Endothelial cell of umbilical vein (primary cell): ENCODE data around the gene HIC1. TPM values are rescaled to one million over a fixed set of nuclear protein-coding genes. Genes with fewer than 3 reads are reported as not detected.

Experiments used
- BruUV-seq: library from RNA; stranded (reverse); fragments of 400-500 nt; replicated peaks from 2 replicates; lab custom pipeline; 2021; lab: Mats Ljungman, UMichigan
- CTCF ChIA-PET: fragments of 300-600, 350-600 bp; sonication (Branson Sonifier 250); formaldehyde crosslinking; loops from one replicate; lab custom pipeline; 2021; ENCODE audit warnings: antibody characterized with exemption, inconsistent platforms; lab: Charles Lee
- POLR2A ChIA-PET: fragments of 300-600, 350-600 bp; sonication (Branson Sonifier 250); formaldehyde crosslinking; loops from one replicate; lab custom pipeline; 2021; ENCODE audit warnings: antibody characterized with exemption, inconsistent platforms; lab: Charles Lee
- DNase-seq: peaks from one replicate; pipeline ENCODE4 v3.0.0-alpha.2; 2011; ENCODE audit warnings: low read depth, low spot score
- FAIRE-seq: peaks from 2 replicates; lab custom pipeline; 2011; peaks lifted over from hg19 to GRCh38; lab: Jason Lieb, UNC
- H2AFZ ChIP-seq: 2 replicates; pipeline ENCODE4 v1.6.0; 2012; ENCODE audit warnings: low read depth, low read length, control low read depth, inconsistent platforms
- H3K27ac ChIP-seq: 2 replicates; pipeline ENCODE4 v1.5.1; 2011; ENCODE audit warnings: low read depth, mild to moderate bottlenecking, control low read depth, low read length, moderate library complexity; ENCODE audit not compliant: insufficient read depth
- H3K27me3 ChIP-seq, 2 experiments: 2 replicates each; pipeline versions ENCODE4 v1.6.0 to v1.6.1; 2011; ENCODE audit warnings: low read length in 2 of 2, mixed read lengths in 1 of 2; ENCODE audit not compliant: control insufficient read depth in 2 of 2, insufficient read depth in 2 of 2
- H3K36me3 ChIP-seq, 2 experiments: 2 replicates in 1 of 2; 3 replicates in 1 of 2; pipeline ENCODE4 v1.5.1; 2011; ENCODE audit warnings: low read length in 2 of 2, mild to moderate bottlenecking in 1 of 2, moderate library complexity in 1 of 2; ENCODE audit not compliant: control insufficient read depth in 2 of 2, insufficient read depth in 2 of 2; ENCODE audit errors: extremely low read depth in 1 of 2
- H3K4me1 ChIP-seq: 3 replicates; pipeline ENCODE4 v1.5.1; 2011; ENCODE audit warnings: mild to moderate bottlenecking, low read length; ENCODE audit not compliant: control insufficient read depth, insufficient read depth; ENCODE audit errors: extremely low read depth
- H3K4me2 ChIP-seq: 2 replicates; pipeline ENCODE4 v1.6.1; 2011; ENCODE audit warnings: low read length, control low read depth, mixed read lengths; ENCODE audit not compliant: insufficient read depth
- H3K4me3 ChIP-seq, 3 experiments: fragments of 200-600 bp in 1 of 3; sonication (generic), shearing (Covaris generic) in 1 of 3; replicated peaks in 1 of 3; 2 replicates each; pipeline ENCODE4 v1.5.1; 2011 to 2016; ENCODE audit warnings: control low read depth in 3 of 3, low read length in 3 of 3, mild to moderate bottlenecking in 2 of 3, inconsistent platforms in 1 of 3, low read depth in 1 of 3, moderate library complexity in 1 of 3; ENCODE audit not compliant: insufficient read depth in 1 of 3
- H3K79me2 ChIP-seq: 2 replicates; pipeline ENCODE4 v1.6.0; 2012; ENCODE audit warnings: low read length, inconsistent platforms; ENCODE audit not compliant: control insufficient read depth, insufficient read depth
- H3K9ac ChIP-seq: replicated peaks from 2 replicates; pipeline ENCODE3; 2011; ENCODE audit warnings: low read length, control low read depth; ENCODE audit not compliant: insufficient read depth; ENCODE audit errors: extremely low read depth
- H3K9me1 ChIP-seq: replicated peaks from 3 replicates; pipeline ENCODE4 v1.6.0; 2011; ENCODE audit warnings: mild to moderate bottlenecking, low read length; ENCODE audit not compliant: control insufficient read depth, insufficient read depth; ENCODE audit errors: extremely low read depth
- H3K9me3 ChIP-seq: replicated peaks from 2 replicates; pipeline ENCODE4 v1.5.1; 2012; ENCODE audit warnings: low read length, inconsistent platforms; ENCODE audit not compliant: control insufficient read depth, insufficient read depth
- H4K20me1 ChIP-seq: replicated peaks from 2 replicates; pipeline ENCODE3; 2011; ENCODE audit warnings: mild to moderate bottlenecking, low read length; ENCODE audit not compliant: control insufficient read depth, insufficient read depth; ENCODE audit errors: extremely low read depth
- EZH2 ChIP-seq: IDR thresholded peaks from 2 replicates; pipeline ENCODE4 v1.6.1; 2012; ENCODE audit warnings: borderline replicate concordance, low read depth, mild to moderate bottlenecking, moderate library complexity, low read length, inconsistent platforms; ENCODE audit not compliant: severe bottlenecking
- JUN ChIP-seq: IDR thresholded peaks from 2 replicates; pipeline ENCODE4 v1.6.1; 2011; ENCODE audit warnings: borderline replicate concordance, low read depth; ENCODE audit not compliant: insufficient read length, insufficient read depth
- MYC ChIP-seq: IDR thresholded peaks from one replicate; pipeline ENCODE4 v1.6.1; 2011; ENCODE audit warnings: mild to moderate bottlenecking, low read depth, low read length
- dilution Hi-C: fragments of 300-500 bp; cut with MboI; formaldehyde crosslinking; loops from one replicate; pipeline ENCODE4 v1.15.0; 2019; ENCODE audit warnings: low sequenced_read_pairs; ENCODE audit not compliant: extremely low pct_ligation_motif_present
- intact Hi-C: fragments of 100-400 bp; cut with micrococcal nuclease; formaldehyde crosslinking; loops from one replicate; pipeline ENCODE4 v1.10.0; 2022
- polyA plus RNA-seq, 4 experiments: library from polyadenylated mRNA; depleted of rRNA in 3 of 4; stranded (reverse) in 3 of 4; unstranded in 1 of 4; fragments of >200 nt; gene quantifications; 2 replicates each; pipeline versions ENCODE4 v1.2.1 to v1.2.3, GENCODE V29; 2011 to 2012; ENCODE audit warnings: missing spikeins in 1 of 4
- total RNA-seq: library from RNA; stranded (reverse); gene quantifications from 2 replicates; pipeline ENCODE4 v1.2.3, GENCODE V29; 2021
- TF ChIP-seq, protein P1 (sequence below): IDR thresholded peaks from 2 replicates; pipeline ENCODE4 v1.6.1; 2011; ENCODE audit not compliant: insufficient read depth, insufficient read length
- TF ChIP-seq, protein P2 (sequence below), 2 donors: IDR thresholded peaks; 1 replicate in 1 of 2; 2 replicates in 1 of 2; pipeline ENCODE4 v1.5.1; 2011; ENCODE audit warnings: low read length in 2 of 2, mild to moderate bottlenecking in 2 of 2, moderate library complexity in 2 of 2, control low read depth in 1 of 2, inconsistent platforms in 1 of 2, low read depth in 1 of 2; ENCODE audit not compliant: insufficient read depth in 1 of 2; ENCODE audit errors: extremely low read depth in 1 of 2

The HIC1 gene
- total and polyA plus RNA-seq, 2 donors (not counting 3 experiments of a cell fraction or from before 2014, with no cell fraction given) = 18.2 to 35.5 TPM

DNA sequence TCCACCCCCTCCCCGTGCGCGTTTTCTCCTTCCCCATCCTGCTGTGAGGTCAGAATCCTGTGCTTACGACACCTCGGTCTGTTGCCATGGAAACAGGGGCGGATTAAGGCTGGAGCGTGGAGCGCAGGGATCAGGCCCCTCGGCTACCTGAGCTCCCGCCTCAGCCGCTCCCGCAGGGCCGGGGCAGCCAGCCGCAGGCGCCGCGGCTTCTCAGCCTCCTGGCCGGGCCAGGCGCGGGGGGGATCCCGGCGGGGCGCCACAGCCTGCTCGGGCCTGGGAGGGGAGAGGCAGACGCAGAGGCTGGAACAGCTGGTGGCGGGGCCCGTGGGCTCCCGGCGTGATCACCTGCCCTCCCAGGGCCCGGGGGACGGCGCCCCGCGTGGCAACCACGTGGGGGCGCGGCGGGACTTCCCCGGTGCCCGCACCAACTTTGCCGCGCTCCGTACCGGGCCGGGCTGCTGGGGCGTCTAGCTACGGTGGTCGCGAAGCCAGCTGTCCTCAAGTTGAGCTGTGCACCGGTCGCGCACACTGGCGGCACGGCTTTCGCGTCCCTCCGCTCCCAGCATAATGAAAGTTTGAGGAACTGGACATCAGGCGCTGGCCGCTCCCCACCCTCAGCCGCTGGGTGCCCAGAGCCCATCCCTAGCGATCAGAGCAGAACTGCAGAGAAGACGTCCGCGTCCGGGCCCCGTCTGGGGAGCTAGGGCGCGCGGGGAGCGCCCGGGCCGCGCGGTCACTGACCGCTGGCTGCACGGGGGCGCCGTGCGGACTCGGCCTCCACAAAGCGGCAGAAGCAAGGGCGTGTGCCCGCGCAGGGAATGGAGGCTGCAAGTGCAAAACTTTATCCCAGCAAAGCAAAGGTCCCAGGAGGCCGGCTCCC is 31.0 kb upstream of the HIC1 start:
- peaks cover 35 to 43% of the 10 kb centered on the region in 2 experiments for H3K27me3 ChIP-seq

More for the DNA sequence above, 31.0 kb upstream of the HIC1 start:
- H4K20me1 ChIP-seq = no peaks in the 10 kb centered on the region
- TF ChIP-seq, protein P1, sequence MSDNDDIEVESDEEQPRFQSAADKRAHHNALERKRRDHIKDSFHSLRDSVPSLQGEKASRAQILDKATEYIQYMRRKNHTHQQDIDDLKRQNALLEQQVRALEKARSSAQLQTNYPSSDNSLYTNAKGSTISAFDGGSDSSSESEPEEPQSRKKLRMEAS = no peak
- TF ChIP-seq, protein P2, sequence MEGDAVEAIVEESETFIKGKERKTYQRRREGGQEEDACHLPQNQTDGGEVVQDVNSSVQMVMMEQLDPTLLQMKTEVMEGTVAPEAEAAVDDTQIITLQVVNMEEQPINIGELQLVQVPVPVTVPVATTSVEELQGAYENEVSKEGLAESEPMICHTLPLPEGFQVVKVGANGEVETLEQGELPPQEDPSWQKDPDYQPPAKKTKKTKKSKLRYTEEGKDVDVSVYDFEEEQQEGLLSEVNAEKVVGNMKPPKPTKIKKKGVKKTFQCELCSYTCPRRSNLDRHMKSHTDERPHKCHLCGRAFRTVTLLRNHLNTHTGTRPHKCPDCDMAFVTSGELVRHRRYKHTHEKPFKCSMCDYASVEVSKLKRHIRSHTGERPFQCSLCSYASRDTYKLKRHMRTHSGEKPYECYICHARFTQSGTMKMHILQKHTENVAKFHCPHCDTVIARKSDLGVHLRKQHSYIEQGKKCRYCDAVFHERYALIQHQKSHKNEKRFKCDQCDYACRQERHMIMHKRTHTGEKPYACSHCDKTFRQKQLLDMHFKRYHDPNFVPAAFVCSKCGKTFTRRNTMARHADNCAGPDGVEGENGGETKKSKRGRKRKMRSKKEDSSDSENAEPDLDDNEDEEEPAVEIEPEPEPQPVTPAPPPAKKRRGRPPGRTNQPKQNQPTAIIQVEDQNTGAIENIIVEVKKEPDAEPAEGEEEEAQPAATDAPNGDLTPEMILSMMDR (IDR thresholded peaks at IDR 0.05; ENCODE audit: extremely low read depth in 1 of 2, insufficient read depth in 1 of 2, low read depth in 1 of 2, low read length in 2 of 2) = no peak
- TF ChIP-seq MYC (no peak), JUN (no peak), EZH2 (peak; percentile 54)
- no peaks in the 10 kb centered on the region for H3K36me3 ChIP-seq
- no peak for DNase-seq
- H3K27ac ChIP-seq = no peak overlapping the region
- POLR2A ChIA-PET = interaction anchor here (0.6 kb wide), 1 partner anchor 109 kb away, joined by 4 read pairs; no protein-coding TSS in a partner anchor
- peak overlapping the region in 1 of 3 experiments; percentile 17 for H3K4me3 ChIP-seq
- no peaks in the 10 kb centered on the region for H3K9me1 ChIP-seq
- peaks cover 18% of the 10 kb centered on the region for H3K4me1 ChIP-seq
- FAIRE-seq = no peak
- intact Hi-C loops = no loop called here
- peak overlapping the region; percentile 21 for H3K4me2 ChIP-seq
- no peaks in the 10 kb centered on the region for H3K9me3 ChIP-seq
- dilution Hi-C loops = no loop called here
- no peak overlapping the region for H3K9ac ChIP-seq
- no TSS peak for BruUV-seq
- CTCF ChIA-PET = interaction anchor here (1.3 to 9.5 kb wide), 2 partner anchors 58 to 114 kb away, joined by 3 to 270 read pairs; no protein-coding TSS in a partner anchor
- peak overlapping the region; percentile 11 for H2AFZ ChIP-seq
- no peaks in the 10 kb centered on the region for H3K79me2 ChIP-seq
